ENCODE data around the gene SCGB1D4. TPM values are rescaled to one million over a fixed set of nuclear protein-coding genes. Genes with fewer than 3 reads are reported as not detected.

The SCGB1D4 gene
- total and polyA plus RNA-seq, 2 of the 4 experiments (the other 2 are of a cell fraction), result not detected

DNA sequence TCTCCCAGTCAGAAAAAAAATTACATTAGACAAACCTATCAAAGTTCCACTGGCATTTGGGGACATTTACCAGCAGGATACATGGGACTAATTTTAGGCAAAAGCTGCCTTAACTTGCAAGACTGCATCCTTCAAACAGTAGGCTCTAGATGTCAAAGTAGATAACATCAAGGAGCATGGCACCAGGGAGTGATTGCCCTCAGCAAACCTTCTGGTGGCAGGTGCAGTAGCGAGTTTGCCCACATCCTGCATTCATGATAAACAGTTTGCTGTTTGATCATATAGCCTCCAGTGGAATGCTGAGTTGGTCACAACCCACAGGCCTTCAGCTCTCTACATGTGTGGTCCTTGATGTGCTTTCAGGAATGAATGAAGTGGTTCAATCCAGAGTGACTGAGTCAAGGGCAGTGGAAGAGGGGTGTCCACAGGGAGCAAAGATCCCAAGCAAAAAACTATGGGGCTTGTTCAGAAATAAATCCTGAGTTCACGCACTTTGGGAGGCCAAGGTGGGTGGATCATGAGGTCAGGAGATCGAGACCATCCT, 44.8 kb downstream of the SCGB1D4 start:
- no peak overlapping the region for H4K8ac ChIP-seq (ENCODE audit: low read depth in 2 of 2, low read length in 2 of 2)
- H3K4ac ChIP-seq (ENCODE audit: low read depth, low read length), result no peak overlapping the region
- H3K27ac ChIP-seq (ENCODE audit: insufficient read depth, low read length), result no peak overlapping the region
- ATAC-seq (ENCODE audit: low read depth), result no peak
- H4K20me1 ChIP-seq (ENCODE audit: insufficient read depth, low read length), result no peaks in the 10 kb centered on the region
- H3K14ac ChIP-seq (replicated peaks; ENCODE audit: low read depth, low read length), result no peak overlapping the region
- H3K79me1 ChIP-seq (ENCODE audit: low read depth in 1 of 2, low read length in 2 of 2), result no peaks in the 10 kb centered on the region
- H3K4me2 ChIP-seq (ENCODE audit: low read depth, low read length), result no peak overlapping the region
- dilution Hi-C loops (cut with HindIII; ENCODE audit: low sequenced_read_pairs, unreplicated experiment), result no loop called here
- no peaks in the 10 kb centered on the region for H3K36me3 ChIP-seq (ENCODE audit: control insufficient read depth, insufficient read depth, low read length)
- H3K23ac ChIP-seq (ENCODE audit: low read depth, low read length), result no peak overlapping the region
- intact Hi-C loops (cut with micrococcal nuclease), result no loop called here
- H2BK20ac ChIP-seq (ENCODE audit: low read depth, low read length), result no peak overlapping the region
- no peak overlapping the region for H4K91ac ChIP-seq (ENCODE audit: insufficient read depth, low read depth, low read length)
- ChIA-PET CTCF (no interaction called here), POLR2A (ENCODE audit: unreplicated experiment) (no interaction called here)
- H3K4me1 ChIP-seq (ENCODE audit: control insufficient read depth, insufficient read depth, low read length), result no peaks in the 10 kb centered on the region
- H3K9me3 ChIP-seq (ENCODE audit: control insufficient read depth, insufficient read depth, low read length), result peaks cover 5% of the 10 kb centered on the region; the same call in 1 of the 2 replicates
- no peak overlapping the region for H2BK120ac ChIP-seq (ENCODE audit: low read depth, low read length)
- no peak overlapping the region for H3K18ac ChIP-seq (ENCODE audit: low read depth, low read length)
- no peak overlapping the region for H4K5ac ChIP-seq (ENCODE audit: low read depth, low read length)
- no TSS peak for BruUV-seq (replicated peaks)
- no CpG with 5 or more reads among the region's 3 CpGs for WGBS, 2 experiments (ENCODE audit: extremely low coverage in 2 of 2, insufficient read length in 1 of 2)
- H3K56ac ChIP-seq (ENCODE audit: extremely low read depth, insufficient read depth, low read length), result no peak overlapping the region
- H3K9ac ChIP-seq (ENCODE audit: low read depth, low read length), result no peak overlapping the region
- no peaks in the 10 kb centered on the region for H3K27me3 ChIP-seq (ENCODE audit: control insufficient read depth, insufficient read depth, low read length)
- H2BK5ac ChIP-seq (ENCODE audit: low read depth, low read length, poor library complexity, severe bottlenecking), result no peak overlapping the region
- DNase-seq, result no peak
- H2BK15ac ChIP-seq (ENCODE audit: low read depth, low read length), result no peak overlapping the region
- no peak for TF ChIP-seq BHLHE40 (IDR thresholded peaks at IDR 0.05; ENCODE audit: low read depth, low read length)
- no peak for TF ChIP-seq CHD1 (IDR thresholded peaks at IDR 0.05; ENCODE audit: low read depth, low read length)
- no peak for TF ChIP-seq RFX5 (IDR thresholded peaks at IDR 0.05; ENCODE audit: low read depth, low read length)
- TF ChIP-seq RCOR1 (IDR thresholded peaks at IDR 0.05; ENCODE audit: insufficient replicate concordance, low read length), result no peak
- no peak for TF ChIP-seq NFE2L2 (IDR thresholded peaks at IDR 0.05; ENCODE audit: low read depth, low read length)
- no peak for TF ChIP-seq MAFK (IDR thresholded peaks at IDR 0.05; ENCODE audit: low read depth, low read length)
- no peak for TF ChIP-seq ELK1 (IDR thresholded peaks at IDR 0.05; ENCODE audit: borderline replicate concordance, low read depth, low read length)
- no peak for TF ChIP-seq USF2 (IDR thresholded peaks at IDR 0.05; ENCODE audit: low read depth, low read length)
- no peak for TF ChIP-seq MXI1 (IDR thresholded peaks at IDR 0.05; ENCODE audit: borderline replicate concordance, low read depth, low read length)
- TF ChIP-seq SMC3 (IDR thresholded peaks at IDR 0.05; ENCODE audit: low read depth, low read length), result no peak
- no peak for TF ChIP-seq MAZ (IDR thresholded peaks at IDR 0.05; ENCODE audit: borderline replicate concordance, low read depth, low read length)
- TF ChIP-seq POLR2A (IDR thresholded peaks at IDR 0.05; ENCODE audit: low read depth, low read length), result no peak
- no peak for TF ChIP-seq CEBPB (IDR thresholded peaks at IDR 0.05; ENCODE audit: low read depth, low read length)
- TF ChIP-seq, protein P1, sequence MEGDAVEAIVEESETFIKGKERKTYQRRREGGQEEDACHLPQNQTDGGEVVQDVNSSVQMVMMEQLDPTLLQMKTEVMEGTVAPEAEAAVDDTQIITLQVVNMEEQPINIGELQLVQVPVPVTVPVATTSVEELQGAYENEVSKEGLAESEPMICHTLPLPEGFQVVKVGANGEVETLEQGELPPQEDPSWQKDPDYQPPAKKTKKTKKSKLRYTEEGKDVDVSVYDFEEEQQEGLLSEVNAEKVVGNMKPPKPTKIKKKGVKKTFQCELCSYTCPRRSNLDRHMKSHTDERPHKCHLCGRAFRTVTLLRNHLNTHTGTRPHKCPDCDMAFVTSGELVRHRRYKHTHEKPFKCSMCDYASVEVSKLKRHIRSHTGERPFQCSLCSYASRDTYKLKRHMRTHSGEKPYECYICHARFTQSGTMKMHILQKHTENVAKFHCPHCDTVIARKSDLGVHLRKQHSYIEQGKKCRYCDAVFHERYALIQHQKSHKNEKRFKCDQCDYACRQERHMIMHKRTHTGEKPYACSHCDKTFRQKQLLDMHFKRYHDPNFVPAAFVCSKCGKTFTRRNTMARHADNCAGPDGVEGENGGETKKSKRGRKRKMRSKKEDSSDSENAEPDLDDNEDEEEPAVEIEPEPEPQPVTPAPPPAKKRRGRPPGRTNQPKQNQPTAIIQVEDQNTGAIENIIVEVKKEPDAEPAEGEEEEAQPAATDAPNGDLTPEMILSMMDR (conservative IDR thresholded peaks at IDR 0.05; ENCODE audit: low read depth, low read length), result no peak
- TF ChIP-seq RAD21 (IDR thresholded peaks at IDR 0.05; ENCODE audit: low read length), result no peak
- TF ChIP-seq FOS (IDR thresholded peaks at IDR 0.05; ENCODE audit: low read depth, low read length), result no peak
- in situ Hi-C loops (cut with MboI; ENCODE audit: low sequenced_read_pairs), result no loop called here
- H2AK9ac ChIP-seq (replicated peaks; ENCODE audit: low read depth, low read length, poor library complexity), result no peak overlapping the region
- H3K9me1 ChIP-seq (ENCODE audit: insufficient read depth, low read length), result no peaks in the 10 kb centered on the region
- no peak overlapping the region for H2AFZ ChIP-seq (replicated peaks; ENCODE audit: low read length, poor library complexity)
- no peak overlapping the region for H2AK5ac ChIP-seq (ENCODE audit: low read depth, low read length)
- H3K4me3 ChIP-seq (ENCODE audit: insufficient read depth, low read depth, low read length), result no peak overlapping the region
